Adrenal gland (tissue), 5 donors: ENCODE measurements around the gene NSRP1.

Experiments used
- CTCF ChIP-seq, 6 experiments: fragments of 450-650 bp in 4 of 6; fragments of 200-600 bp in 2 of 6; sonication (generic) in 1 of 6; IDR thresholded peaks; 1 replicate in 5 of 6; 2 replicates in 1 of 6; pipeline versions ENCODE4 v1.5.1 to v1.8.0; 2016 to 2021; ENCODE audit warnings: antibody characterized with exemption in 6 of 6, mild to moderate bottlenecking in 2 of 6, moderate library complexity in 1 of 6
- POLR2A ChIP-seq, 2 donors: fragments of 450-650 bp; IDR thresholded peaks; one replicate each; pipeline ENCODE4 v1.6.1; 2017; ENCODE audit warnings: antibody characterized with exemption in 2 of 2, mild to moderate bottlenecking in 2 of 2, moderate library complexity in 1 of 2
- donor health status: DM: no; HTN: no; CAD: no.

- no peak for TF ChIP-seq CTCF (IDR thresholded peaks at IDR 0.05)
- TF ChIP-seq POLR2A (IDR thresholded peaks at IDR 0.05): no peak
These were observed 31.8 kb downstream of the NSRP1 start for GRCh38 chr17:30148376-30148775.
